H4 (cell line): ENCODE measurements around the gene CDKN2B-AS1. TPM values are rescaled to one million over a fixed set of nuclear protein-coding genes. Genes with fewer than 3 reads are reported as not detected.

Source experiments
- DNase-seq: peaks from one replicate; pipeline ENCODE4 v3.0.0-alpha.2; 2015; ENCODE audit warnings: low spot score
- total RNA-seq: library from RNA; depleted of rRNA; stranded (reverse); fragments of >200 nt; shearing (Covaris generic); gene quantifications from 2 replicates; pipeline ENCODE4 v1.2.3, GENCODE V29; 2014; rRNA removed

The CDKN2B-AS1 gene
- total RNA-seq, 1 experiment from 2014 or later: not detected

DNA sequence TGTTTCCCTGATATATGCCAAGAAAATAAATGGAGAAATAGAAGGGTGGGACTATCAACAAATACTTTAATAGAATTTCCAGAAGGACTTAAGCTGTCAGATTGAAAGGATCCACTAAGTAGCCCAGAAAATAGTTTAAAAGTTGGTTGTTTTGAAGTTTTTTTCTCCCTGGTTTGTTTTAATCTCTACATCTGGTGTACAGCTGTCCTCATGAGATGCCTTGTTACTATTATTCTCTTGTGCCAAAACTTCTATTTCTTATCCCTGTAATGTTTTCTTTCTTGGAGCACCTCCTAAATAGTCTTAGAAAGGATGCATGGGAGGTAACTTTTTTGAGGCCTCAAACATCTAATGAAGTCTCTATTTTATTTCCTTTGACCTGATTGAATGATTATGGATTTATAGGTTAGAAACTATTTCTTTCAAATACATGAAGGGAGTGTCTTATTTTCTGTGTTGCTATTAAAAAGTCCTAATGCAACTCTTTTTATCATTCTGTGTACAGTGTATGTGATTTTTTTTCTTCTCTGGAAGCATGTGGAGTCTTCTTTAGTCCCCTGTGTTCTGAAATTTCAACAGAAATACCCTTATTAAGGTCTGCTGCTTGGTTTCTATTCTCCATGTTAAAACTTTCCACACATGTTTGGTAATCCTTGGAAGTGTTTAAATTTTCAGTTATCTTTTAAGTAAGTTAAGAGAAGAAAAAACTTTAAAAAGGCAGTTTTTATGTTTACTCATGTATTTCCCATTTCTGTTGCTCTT is 154.5 kb downstream of the CDKN2B-AS1 start:
- DNase-seq: no peak

DNA sequence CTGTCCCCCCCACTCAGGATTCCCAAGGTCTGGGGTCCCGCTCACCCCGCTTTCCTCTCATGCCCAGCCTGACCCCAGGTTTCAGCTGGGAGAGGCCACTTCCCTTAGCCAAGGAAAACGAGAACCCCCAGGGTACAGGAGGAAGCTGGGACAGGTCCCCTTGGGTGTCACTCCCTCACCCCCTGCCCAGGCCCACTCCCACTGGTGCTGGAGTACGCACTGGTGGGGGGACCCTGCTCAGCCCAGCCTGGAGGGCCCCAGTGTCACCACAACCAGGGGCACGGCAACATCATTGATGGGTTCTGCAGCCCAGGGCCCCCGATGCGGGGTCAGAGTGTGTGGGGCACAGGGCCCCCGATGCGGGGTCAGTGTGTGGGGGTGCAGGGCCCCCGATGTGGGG is 159.5 kb downstream of the CDKN2B-AS1 start:
- DNase-seq: no peak

DNA sequence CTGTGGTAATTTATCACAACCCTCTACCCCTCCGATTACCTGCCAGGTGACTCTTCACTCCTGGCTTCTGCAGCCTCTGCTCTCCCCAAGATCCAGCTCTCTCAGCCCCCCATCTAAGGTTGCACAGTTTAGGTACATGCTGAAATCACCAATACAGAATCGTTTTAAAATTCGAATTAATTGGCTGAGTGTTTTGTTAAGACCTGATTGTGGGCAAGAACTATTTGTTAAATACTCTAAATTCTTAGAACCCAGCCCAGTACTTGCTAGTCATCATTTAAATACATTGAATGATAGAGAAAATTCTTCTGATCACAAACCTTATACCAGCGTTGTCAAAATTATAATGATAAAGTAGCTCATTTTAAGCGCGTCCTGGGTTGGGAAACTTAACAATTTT is 162.0 kb downstream of the CDKN2B-AS1 start:
- DNase-seq: no peak

DNA sequence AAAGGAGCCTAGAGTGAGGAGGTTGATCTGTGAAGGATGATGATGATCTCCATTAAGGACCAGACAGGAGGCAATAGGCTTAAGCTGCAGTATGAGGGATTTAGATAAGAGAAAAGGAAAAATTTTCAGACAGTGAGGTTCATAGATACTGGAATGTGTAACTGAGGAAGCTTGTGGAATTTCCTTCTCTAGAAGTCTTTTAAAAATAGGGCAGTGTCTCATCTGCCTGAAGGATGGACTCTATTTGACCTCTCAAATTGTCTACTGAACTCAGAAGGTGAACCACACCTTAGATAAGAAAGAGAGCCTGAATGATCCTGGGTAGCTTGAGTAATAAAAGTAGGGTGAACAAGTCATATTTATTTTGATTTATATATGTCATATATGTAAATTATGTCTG is 162.7 kb downstream of the CDKN2B-AS1 start:
- no peak for DNase-seq

DNA sequence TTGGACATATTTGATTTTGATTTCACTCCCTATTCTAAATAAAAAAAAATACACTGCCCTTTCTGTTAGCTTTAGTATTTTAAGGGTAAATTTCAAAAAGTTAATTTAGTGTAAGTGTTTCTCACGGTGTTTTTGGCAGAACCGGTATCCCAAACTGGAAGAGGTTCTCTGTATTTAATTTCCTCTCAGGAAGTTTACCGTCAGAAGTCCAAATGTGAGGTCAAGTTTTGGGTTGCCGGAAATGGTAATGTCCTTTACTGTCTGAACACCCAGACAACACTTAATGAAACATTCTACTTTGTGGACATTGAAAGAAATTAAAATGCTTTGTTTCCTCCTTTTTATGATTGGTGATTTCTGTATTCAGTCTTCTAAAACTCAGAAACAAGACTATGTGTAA is 163.2 kb downstream of the CDKN2B-AS1 start:
- no peak for DNase-seq

DNA sequence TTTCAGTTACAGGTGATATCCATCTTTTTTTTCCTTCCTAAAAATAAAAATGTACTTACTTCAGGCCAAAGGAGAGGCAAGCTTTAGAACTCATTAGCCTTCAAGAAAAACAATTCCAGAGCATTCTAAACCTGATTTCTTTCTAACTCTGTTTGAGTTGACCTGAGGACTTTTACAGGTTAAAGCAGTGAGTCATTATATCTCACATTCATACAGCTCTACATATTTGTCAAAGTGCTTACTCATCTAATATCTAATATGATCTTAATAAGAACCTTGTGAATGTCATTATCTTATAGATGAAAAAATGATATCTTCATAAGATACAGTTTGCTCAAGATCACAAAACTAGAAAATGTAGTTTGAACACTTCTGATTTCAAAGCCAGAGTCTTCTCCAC is 163.7 kb downstream of the CDKN2B-AS1 start:
- no peak for DNase-seq

DNA sequence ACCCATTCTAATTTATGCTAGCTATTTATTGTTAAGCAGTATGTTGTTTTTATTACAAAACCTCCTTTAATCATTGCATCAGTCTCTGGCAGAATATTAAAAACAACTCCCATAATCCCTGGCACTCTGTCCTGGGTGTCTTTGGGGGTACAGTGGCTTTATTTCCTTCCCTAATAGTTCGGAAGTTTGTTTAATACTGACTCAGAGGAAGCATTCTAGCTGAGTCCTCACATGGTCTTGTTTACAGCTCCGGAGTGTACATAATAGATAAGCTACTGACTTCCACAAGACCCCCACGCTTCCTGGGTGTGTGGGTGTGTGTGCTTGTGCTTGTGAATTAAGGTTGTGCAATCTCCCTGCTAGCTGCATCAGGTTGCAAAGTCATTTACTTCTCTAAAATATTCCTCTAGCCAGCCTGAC is 164.3 kb downstream of the CDKN2B-AS1 start:
- no peak for DNase-seq

DNA sequence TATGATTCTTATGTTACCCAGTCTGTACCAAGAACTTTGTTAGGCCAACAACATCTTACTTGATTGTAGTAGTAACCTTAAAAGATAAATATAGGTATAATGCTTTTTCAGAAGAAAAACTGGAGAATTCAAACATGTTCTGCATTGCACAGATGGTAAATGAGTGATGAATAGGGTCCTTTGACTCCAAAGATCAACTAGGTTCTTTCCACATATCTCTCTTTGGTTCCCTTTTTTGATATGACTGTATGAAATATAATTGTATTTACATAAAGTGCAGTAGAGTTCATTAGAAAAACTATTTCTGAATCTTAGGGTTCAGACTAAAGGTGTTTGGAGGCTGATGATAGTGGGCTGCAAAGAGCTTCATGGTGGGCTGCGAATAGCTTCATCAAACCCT is 165.0 kb downstream of the CDKN2B-AS1 start:
- no peak for DNase-seq

DNA sequence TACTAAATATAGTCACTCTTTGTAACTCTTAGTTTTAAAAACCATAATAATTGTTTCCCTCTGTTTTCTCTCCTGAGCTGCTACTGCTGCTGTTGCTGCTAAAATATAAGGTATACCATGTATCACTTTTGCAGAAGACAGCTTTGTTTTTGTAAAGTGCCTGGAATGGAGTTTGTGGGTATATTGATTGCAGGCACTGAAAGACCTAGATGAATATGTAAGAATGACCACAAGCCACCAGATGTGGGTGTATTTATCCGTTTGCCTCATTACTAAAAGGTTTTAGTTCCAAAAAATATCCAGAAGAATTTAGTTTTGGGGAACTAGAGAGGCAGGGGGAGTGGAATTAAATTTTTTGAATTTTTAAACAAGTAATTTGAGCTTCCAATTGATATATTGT is 165.6 kb downstream of the CDKN2B-AS1 start:
- no peak for DNase-seq

DNA sequence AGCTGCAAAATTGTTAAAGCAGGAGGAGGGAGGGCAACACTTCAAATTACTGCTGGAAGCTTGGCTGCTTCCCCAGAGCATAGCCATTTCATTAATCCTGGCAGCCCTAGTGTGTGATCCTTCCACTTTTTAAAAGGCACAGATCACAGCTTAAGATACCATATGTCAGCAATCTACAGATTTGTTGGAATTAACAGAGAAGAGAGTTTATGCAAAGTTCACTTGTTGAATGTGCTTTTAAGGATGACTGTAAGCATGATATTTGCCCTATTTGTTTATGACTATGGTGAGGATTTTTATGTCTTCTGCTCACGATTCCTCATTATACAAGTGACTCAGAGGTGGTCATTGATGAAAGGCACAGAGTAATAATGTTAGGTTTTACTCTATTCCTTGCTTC is 170.6 kb downstream of the CDKN2B-AS1 start:
- no peak for DNase-seq

DNA sequence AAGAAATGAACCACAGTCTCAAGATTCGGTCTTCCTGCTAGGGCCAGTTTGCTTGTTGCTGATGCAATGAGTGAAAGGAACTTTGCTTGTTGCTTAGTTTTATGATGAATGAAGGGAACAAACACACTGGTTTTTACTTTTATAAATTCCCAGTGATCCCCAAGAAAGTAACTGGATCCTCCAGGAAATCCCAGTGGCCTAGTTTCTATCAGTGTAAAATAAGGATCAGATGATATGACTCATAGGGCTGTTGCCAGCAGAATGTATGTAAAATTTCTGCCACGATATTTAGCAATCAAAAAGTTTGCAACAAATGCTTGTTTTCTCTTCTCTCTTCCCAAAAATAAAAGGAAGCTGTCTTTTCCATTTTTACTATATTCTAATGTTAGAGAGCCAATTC is 174.7 kb downstream of the CDKN2B-AS1 start:
- no peak for DNase-seq

DNA sequence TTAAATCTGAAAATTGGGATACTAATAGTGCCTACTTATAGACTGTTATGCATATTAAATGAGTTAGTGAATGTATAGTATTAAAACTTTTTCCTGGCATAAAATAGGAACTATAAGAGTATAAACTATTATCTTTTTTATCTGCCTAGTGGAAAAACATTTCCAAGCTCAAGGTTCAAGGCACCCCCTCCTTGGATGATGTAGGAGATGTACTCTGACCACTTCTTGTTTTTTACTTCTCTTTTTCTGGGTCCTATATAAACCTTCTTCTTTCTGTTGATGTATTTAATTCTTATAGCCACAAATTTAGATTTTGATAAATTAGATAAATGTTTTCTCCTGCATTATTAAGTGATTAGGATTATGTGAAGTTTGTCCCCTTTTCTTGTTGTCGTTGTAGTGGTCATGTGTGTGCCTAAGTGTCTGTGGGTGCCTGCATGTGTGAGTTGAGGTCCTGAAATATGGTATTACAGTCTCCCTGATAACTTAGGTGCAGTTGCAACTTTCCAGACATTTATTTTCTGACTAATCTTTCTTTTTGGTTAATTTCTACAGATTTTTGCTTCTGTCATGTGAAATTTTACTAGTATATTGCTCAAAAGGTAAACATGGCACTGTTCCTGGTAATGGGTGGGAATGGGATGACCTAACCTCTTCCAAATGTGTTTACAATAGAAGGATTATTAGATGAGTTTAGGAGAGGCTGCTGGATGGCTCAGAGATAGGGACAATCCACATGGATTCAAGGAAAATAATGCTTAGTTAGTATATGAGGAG is 175.3 kb downstream of the CDKN2B-AS1 start:
- no peak for DNase-seq

Other genes starting within 250 kb of the CDKN2B-AS1 start
- not detected in 2 replicates for gene MTAP, start 192.2 kb upstream of the CDKN2B-AS1 start, total RNA-seq
- 0.39 and 0.68 TPM in 2 replicates for gene CDKN2A, start 399 bp upstream of the CDKN2B-AS1 start, total RNA-seq
- not detected in 2 replicates for gene CDKN2B, start 14.5 kb downstream of the CDKN2B-AS1 start, total RNA-seq